Measurements from ENCODE around the gene SHISAL1. TPM values are rescaled to one million over a fixed set of nuclear protein-coding genes. Genes with fewer than 3 reads are reported as not detected.
A peak's percentile ranks its signal among the peaks of the same experiment; 100 is the strongest.

Gene SHISAL1
- total and polyA plus RNA-seq, 11 donors = 0.32 to 1.5 (median 0.85) TPM

GRCh38 chr22:44357296-44357965 is 44.7 kb upstream of the SHISAL1 start:
- Histone ChIP-seq H3K27ac (peak overlapping the region in 2 of 12 donors; percentile 14 to 86), H3K27me3 (peaks cover 0 to 8% (median 0%) of the 10 kb centered on the region in 9 donors), H3K36me3 (no peaks in the 10 kb centered on the region), H3K4me1 (peaks cover 0 to 29% (median 8%) of the 10 kb centered on the region in 12 donors), H3K4me3 (no peak overlapping the region), H3K9me3 (no peaks in the 10 kb centered on the region)
- intact Hi-C loops (cut with DNase I) = no loop called here
- ATAC-seq (no peak), DNase-seq (no peak)
- TF ChIP-seq CTCF (IDR thresholded peaks at IDR 0.05) = no peak
- no peak for TF ChIP-seq POLR2A (IDR thresholded peaks at IDR 0.05)
- WGBS, 4 donors = 59 to 72% (median 68%) methylated on average over 10 of the region's 10 CpGs

DNA sequence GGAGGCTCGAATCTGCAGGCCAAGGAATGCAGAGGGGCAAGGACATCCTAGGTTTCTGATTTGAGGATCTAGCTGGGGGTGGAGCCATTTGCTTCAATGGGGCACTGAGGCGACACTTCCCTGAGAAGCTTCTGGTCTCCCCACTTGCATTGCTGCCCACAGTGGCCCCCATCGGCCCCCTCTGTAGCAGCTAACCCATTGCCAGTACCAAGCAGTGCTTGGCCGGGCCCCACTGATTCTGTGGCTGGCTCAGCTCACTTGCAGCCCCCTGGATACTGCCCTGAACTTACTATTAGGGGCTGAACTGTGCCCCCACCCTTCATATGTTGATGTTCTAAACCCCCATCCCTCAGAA is 42.9 kb upstream of the SHISAL1 start:
- TF ChIP-seq POLR2A (IDR thresholded peaks at IDR 0.05) (no peak), CTCF (IDR thresholded peaks at IDR 0.05) (no peak)
- intact Hi-C loops (cut with DNase I) = no loop called here
- DNase-seq (peak in 1 of 5 donors; percentile 21), ATAC-seq (no peak)
- 74 to 83% (median 76%) methylated on average over 4 of the region's 4 CpGs for WGBS, 4 donors
- Histone ChIP-seq H3K27ac (no peak overlapping the region), H3K27me3 (peaks cover 0 to 8% (median 2%) of the 10 kb centered on the region in 9 donors), H3K9me3 (no peaks in the 10 kb centered on the region), H3K36me3 (no peaks in the 10 kb centered on the region), H3K4me3 (no peak overlapping the region), H3K4me1 (peaks cover 0 to 27% (median 7%) of the 10 kb centered on the region in 12 donors)

GRCh38 chr22:44354288-44354687 is 41.5 kb upstream of the SHISAL1 start:
- Histone ChIP-seq H3K9me3 (no peaks in the 10 kb centered on the region), H3K27me3 (peaks cover 0 to 9% (median 2%) of the 10 kb centered on the region in 9 donors), H3K27ac (no peak overlapping the region), H3K36me3 (no peaks in the 10 kb centered on the region), H3K4me1 (peaks cover 0 to 20% (median 6%) of the 10 kb centered on the region in 12 donors), H3K4me3 (no peak overlapping the region)
- intact Hi-C loops (cut with DNase I) = no loop called here
- no peak for TF ChIP-seq CTCF (IDR thresholded peaks at IDR 0.05)
- TF ChIP-seq POLR2A (IDR thresholded peaks at IDR 0.05) = no peak
- WGBS, 4 donors = 80 to 90% (median 84%) methylated on average over 7 of the region's 7 CpGs
- ATAC-seq = no peak
- DNase-seq = peak in 2 of 5 donors; percentile 6 to 9

- no peak for TF ChIP-seq CTCF (IDR thresholded peaks at IDR 0.05)
- TF ChIP-seq POLR2A (IDR thresholded peaks at IDR 0.05) = no peak
- Histone ChIP-seq H3K4me3 (no peak overlapping the region), H3K9me3 (no peaks in the 10 kb centered on the region), H3K4me1 (peaks cover 0 to 16% (median 5%) of the 10 kb centered on the region in 12 donors), H3K36me3 (no peaks in the 10 kb centered on the region), H3K27ac (no peak overlapping the region), H3K27me3 (peaks cover 0 to 9% (median 4%) of the 10 kb centered on the region in 9 donors)
- DNase-seq (peak in 2 of 5 donors; percentile 10 to 48), ATAC-seq (no peak)
- 89 to 93% (median 90%) methylated on average over 10 to 13 of the region's 13 CpGs for WGBS, 4 donors
- intact Hi-C loops (cut with DNase I) = no loop called here
These were observed 40.3 kb upstream of the SHISAL1 start for GRCh38 chr22:44353041-44353440.
